GM12891 (cell line): ENCODE data around the gene PDGFRB.

Experiments
- POLR2A ChIP-seq: IDR thresholded peaks from 2 replicates; pipeline ENCODE4 v1.6.1; 2011; ENCODE audit warnings: low read depth, low read length, control low read depth
- POLR2AphosphoS5 ChIP-seq: IDR thresholded peaks from 2 replicates; pipeline ENCODE4 v1.6.1; 2011; ENCODE audit warnings: low read depth, low read length, control low read depth
- POU2F2 ChIP-seq: IDR thresholded peaks from 2 replicates; pipeline ENCODE4 v1.6.1; 2011; ENCODE audit warnings: low read depth, mild to moderate bottlenecking, control low read depth, low read length, moderate library complexity
- SPI1 ChIP-seq: IDR thresholded peaks from 2 replicates; pipeline ENCODE4 v1.6.1; 2011; ENCODE audit warnings: low read depth, low read length, control low read depth
- TAF1 ChIP-seq: IDR thresholded peaks from 2 replicates; pipeline ENCODE4 v1.6.1; 2011; ENCODE audit warnings: low read depth, low read length, control low read depth

- TF ChIP-seq POLR2AphosphoS5 (no peak), POLR2A (no peak), TAF1 (no peak), POU2F2 (no peak), SPI1 (no peak)
Observed at GRCh38 chr5:150181766-150182545, 26.3 kb upstream of the PDGFRB start.
